Tibial nerve (tissue), 3 donors: ENCODE measurements around the gene GTPBP4.

Experiments
- EP300 ChIP-seq, 2 donors: sonication (generic); formaldehyde crosslinking; IDR thresholded peaks; one replicate each; pipeline ENCODE4 v1.6.1; 2017; ENCODE audit warnings: antibody characterized with exemption in 2 of 2, mild to moderate bottlenecking in 1 of 2
- POLR2A ChIP-seq, 2 donors: fragments of 450-650 bp; IDR thresholded peaks; one replicate each; pipeline ENCODE4 v1.6.1; 2017; ENCODE audit warnings: antibody characterized with exemption in 2 of 2, mild to moderate bottlenecking in 2 of 2, moderate library complexity in 2 of 2

GRCh38 chr10:1002425-1003006 is 14.3 kb downstream of the GTPBP4 start:
- TF ChIP-seq EP300 (IDR thresholded peaks at IDR 0.05) (no peak), POLR2A (IDR thresholded peaks at IDR 0.05) (no peak)
